Lung (tissue), 12 donors: ENCODE measurements around the gene FKBP6. TPM values are rescaled to one million over a fixed set of nuclear protein-coding genes. Genes with fewer than 3 reads are reported as not detected.
"Not testable (repeated sequence)": the region's sequence is repeated elsewhere in the genome, so short reads cannot be mapped to it uniquely, and the experiment has no call there.

Experiments used
- ATAC-seq: fragments of 200-7000 bp; cut with Tn5 transposase; one replicate; pipeline ENCODE4 v1.9.1; 2020; ENCODE audit warnings: moderate number of reproducible peaks; ENCODE audit not compliant: insufficient read depth, low FRiP score
- DNase-seq, 3 donors: peaks; one replicate each; pipeline ENCODE4 v3.0.0-alpha.2; 2013 to 2017
- H3K27ac ChIP-seq, 2 donors: one replicate each; pipeline ENCODE4 v1.5.1; 2013; ENCODE audit warnings: mild to moderate bottlenecking in 2 of 2, moderate library complexity in 2 of 2, control low read depth in 1 of 2, inconsistent platforms in 1 of 2, low read depth in 1 of 2, low read length in 1 of 2
- H3K27me3 ChIP-seq, 3 donors: one replicate each; pipeline ENCODE4 v1.5.1; 2013; ENCODE audit warnings: low read length in 2 of 3; ENCODE audit not compliant: control insufficient read depth in 3 of 3, insufficient read depth in 3 of 3
- H3K36me3 ChIP-seq, 4 donors: one replicate each; pipeline ENCODE4 v1.5.1; 2013; ENCODE audit warnings: low read length in 4 of 4, mild to moderate bottlenecking in 1 of 4, moderate library complexity in 1 of 4; ENCODE audit not compliant: control insufficient read depth in 4 of 4, insufficient read depth in 4 of 4
- H3K4me1 ChIP-seq, 5 donors: one replicate each; pipeline ENCODE4 v1.5.1; 2013; ENCODE audit warnings: low read length in 5 of 5, mild to moderate bottlenecking in 2 of 5, moderate library complexity in 1 of 5; ENCODE audit not compliant: control insufficient read depth in 5 of 5, insufficient read depth in 5 of 5
- H3K4me3 ChIP-seq: one replicate; pipeline ENCODE4 v1.5.1; 2013; ENCODE audit warnings: mild to moderate bottlenecking, control low read depth, moderate library complexity
- H3K9ac ChIP-seq, 2 donors: one replicate each; pipeline ENCODE4 v1.5.1; 2013; ENCODE audit warnings: low read length in 2 of 2, control low read depth in 1 of 2; ENCODE audit not compliant: insufficient read depth in 1 of 2
- H3K9me3 ChIP-seq, 4 donors: one replicate each; pipeline ENCODE4 v1.5.1; 2013; ENCODE audit warnings: low read length in 3 of 4, mild to moderate bottlenecking in 1 of 4, moderate library complexity in 1 of 4; ENCODE audit not compliant: control insufficient read depth in 4 of 4, insufficient read depth in 3 of 4
- WGBS, 2 donors: extraction: QIAGEN DNeasy Blood & Tissue Kit; methylation state at CpG; one replicate each; pipeline ENCODE4 v1.1.7; 2013; 5-methylcytosine and 5-hydroxymethylcytosine counted together
- polyA plus RNA-seq, 2 donors: library from polyadenylated mRNA; stranded (reverse); fragments of 200-250 nt; gene quantifications; one replicate each; pipeline ENCODE4 v1.2.1, GENCODE V29; 2013
- total RNA-seq, 2 donors: library from RNA; depleted of rRNA in 1 of 2; stranded (reverse); fragments of >200 nt in 1 of 2; gene quantifications; one replicate each; pipeline ENCODE4 v1.2.1, GENCODE V29; 2014 to 2021
- TF ChIP-seq, protein P1 (sequence below): IDR thresholded peaks from 2 replicates; pipeline ENCODE4 v1.5.1; 2012; ENCODE audit warnings: mild to moderate bottlenecking; ENCODE audit errors: control extremely low read depth, extremely low read depth
- donor health status: control.
- donor health status: control.
- donor health status: Bipolar disorder and iron deficiency.
- donor health status: healthy.
- donor health status: DM: yes; HTN: yes; CAD: no.

FKBP6 gene
- total and polyA plus RNA-seq, 4 donors: 0.08 to 1.5 TPM; not detected in 2

DNA sequence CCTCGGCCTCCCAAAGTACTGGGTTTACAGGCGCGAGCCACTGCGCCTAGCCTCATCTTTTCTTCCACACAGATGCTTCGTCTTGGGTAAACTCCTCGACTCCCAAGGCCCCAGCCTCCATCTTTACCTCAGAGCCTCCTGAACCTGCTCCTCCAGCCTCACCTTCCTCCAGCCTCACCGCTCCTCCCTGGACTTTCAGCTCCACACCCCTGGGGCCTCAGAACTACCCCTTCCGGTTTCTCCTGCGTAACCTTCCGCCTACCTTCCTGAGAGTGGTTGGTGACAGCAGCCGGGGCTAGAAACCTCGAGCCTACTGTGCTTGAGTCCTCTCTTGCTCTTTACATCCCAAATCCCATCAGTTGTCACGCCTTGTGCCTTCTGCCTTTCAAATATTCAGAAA lies 45.8 kb downstream of the FKBP6 start:
- no peak overlapping the region for H3K27ac ChIP-seq
- H3K9ac ChIP-seq: no peak overlapping the region
- H3K4me3 ChIP-seq: no peak overlapping the region
- WGBS, 2 donors: 82 to 88% methylated on average over 13 of the region's 13 CpGs
- H3K4me1 ChIP-seq: peaks cover 0 to 4% (median 0%) of the 10 kb centered on the region in 5 donors
- TF ChIP-seq, protein P1, sequence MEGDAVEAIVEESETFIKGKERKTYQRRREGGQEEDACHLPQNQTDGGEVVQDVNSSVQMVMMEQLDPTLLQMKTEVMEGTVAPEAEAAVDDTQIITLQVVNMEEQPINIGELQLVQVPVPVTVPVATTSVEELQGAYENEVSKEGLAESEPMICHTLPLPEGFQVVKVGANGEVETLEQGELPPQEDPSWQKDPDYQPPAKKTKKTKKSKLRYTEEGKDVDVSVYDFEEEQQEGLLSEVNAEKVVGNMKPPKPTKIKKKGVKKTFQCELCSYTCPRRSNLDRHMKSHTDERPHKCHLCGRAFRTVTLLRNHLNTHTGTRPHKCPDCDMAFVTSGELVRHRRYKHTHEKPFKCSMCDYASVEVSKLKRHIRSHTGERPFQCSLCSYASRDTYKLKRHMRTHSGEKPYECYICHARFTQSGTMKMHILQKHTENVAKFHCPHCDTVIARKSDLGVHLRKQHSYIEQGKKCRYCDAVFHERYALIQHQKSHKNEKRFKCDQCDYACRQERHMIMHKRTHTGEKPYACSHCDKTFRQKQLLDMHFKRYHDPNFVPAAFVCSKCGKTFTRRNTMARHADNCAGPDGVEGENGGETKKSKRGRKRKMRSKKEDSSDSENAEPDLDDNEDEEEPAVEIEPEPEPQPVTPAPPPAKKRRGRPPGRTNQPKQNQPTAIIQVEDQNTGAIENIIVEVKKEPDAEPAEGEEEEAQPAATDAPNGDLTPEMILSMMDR: no peak
- peaks cover 0 to 5% (median 0%) of the 10 kb centered on the region in 4 donors for H3K9me3 ChIP-seq
- peaks cover 0 to 11% (median 0%) of the 10 kb centered on the region in 3 donors for H3K27me3 ChIP-seq
- no peak for ATAC-seq
- no peak for DNase-seq
- no peaks in the 10 kb centered on the region for H3K36me3 ChIP-seq

- H3K36me3 ChIP-seq, H3K9ac ChIP-seq, DNase-seq, H3K9me3 ChIP-seq, H3K4me1 ChIP-seq, H3K4me3 ChIP-seq, ATAC-seq, H3K27ac ChIP-seq: not testable (repeated sequence)
- WGBS, 2 donors: 61 to 77% methylated on average over 4 of the region's 4 CpGs
- peaks cover 0 to 11% (median 4%) of the 10 kb centered on the region in 3 donors for H3K27me3 ChIP-seq
These were observed 48.3 kb downstream of the FKBP6 start for GRCh38 chr7:73376262-73376661.

DNA sequence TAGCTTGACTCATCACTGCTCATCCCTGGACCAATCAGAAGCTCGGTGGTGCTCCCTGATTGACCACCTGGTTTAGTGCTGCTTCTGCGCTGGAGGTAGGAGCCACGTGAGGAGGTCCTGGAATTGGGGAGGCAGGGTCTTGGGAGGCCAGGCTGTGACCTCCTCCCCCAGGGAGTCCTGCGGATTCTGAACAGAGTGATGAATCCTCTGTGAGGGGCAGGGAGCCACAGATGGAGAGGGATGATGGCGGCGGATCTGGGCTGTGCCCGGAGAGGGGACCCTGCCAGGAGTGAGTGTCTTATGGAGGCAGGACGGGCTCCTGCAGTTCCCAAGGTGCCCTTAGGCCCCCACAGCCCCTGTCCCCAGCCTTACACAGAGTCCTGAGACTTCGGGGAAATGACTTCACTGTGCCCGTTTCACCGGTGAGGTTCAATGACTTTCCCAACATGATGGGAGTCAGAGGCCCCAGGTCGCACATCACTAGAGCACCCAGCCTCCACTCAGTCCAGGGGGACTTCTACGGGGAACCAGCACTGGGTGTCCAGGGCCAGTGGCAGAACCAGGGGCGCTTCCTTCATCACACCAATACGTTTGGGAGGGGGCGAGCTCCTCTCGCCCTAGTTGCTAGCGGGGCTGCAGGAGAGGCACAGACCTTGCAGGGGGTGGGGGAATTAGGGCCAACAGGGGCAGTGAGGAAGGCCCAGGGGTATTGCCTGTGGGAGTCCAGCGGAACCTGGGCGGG lies 48.9 kb downstream of the FKBP6 start:
- peaks cover 0 to 4% (median 0%) of the 10 kb centered on the region in 5 donors for H3K4me1 ChIP-seq
- peaks cover 0 to 11% (median 4%) of the 10 kb centered on the region in 3 donors for H3K27me3 ChIP-seq
- no peak for DNase-seq

GRCh38 chr7:73377413-73378200 lies 49.6 kb downstream of the FKBP6 start:
- not testable (repeated sequence) for H3K36me3 ChIP-seq, H3K9me3 ChIP-seq, ATAC-seq, H3K27ac ChIP-seq, H3K4me1 ChIP-seq, H3K4me3 ChIP-seq
- 8 to 13% methylated on average over 33 to 68 of the region's 68 CpGs for WGBS, 2 donors
- peak overlapping the region in 1 of 2 donors; percentile 25 for H3K9ac ChIP-seq
- DNase-seq: peak in 1 of 3 donors; percentile 27
- peaks cover 0 to 11% (median 4%) of the 10 kb centered on the region in 3 donors for H3K27me3 ChIP-seq

More for the DNA sequence above, 48.9 kb downstream of the FKBP6 start:
- no peak for ATAC-seq
- no peak overlapping the region for H3K9ac ChIP-seq
- TF ChIP-seq, protein P1: no peak
- H3K27ac ChIP-seq: no peak overlapping the region
- H3K36me3 ChIP-seq: no peaks in the 10 kb centered on the region
- no peak overlapping the region for H3K4me3 ChIP-seq
- H3K9me3 ChIP-seq: peaks cover 0 to 5% (median 0%) of the 10 kb centered on the region in 4 donors
- 85 to 88% methylated on average over 20 of the region's 20 CpGs for WGBS, 2 donors
